DMS 273 (cell line): ENCODE data around the gene OOSP2.
"Not testable (repeated sequence)": the region's sequence is repeated elsewhere in the genome, so short reads cannot be mapped to it uniquely, and the experiment has no call there.

Experiments used
- DNase-seq: peaks from one replicate; lab custom pipeline; 2025; ENCODE audit not compliant: unreplicated experiment; lab: John Stamatoyannopoulos, UW

Gene OOSP2, protein sequence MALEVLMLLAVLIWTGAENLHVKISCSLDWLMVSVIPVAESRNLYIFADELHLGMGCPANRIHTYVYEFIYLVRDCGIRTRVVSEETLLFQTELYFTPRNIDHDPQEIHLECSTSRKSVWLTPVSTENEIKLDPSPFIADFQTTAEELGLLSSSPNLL

DNA sequence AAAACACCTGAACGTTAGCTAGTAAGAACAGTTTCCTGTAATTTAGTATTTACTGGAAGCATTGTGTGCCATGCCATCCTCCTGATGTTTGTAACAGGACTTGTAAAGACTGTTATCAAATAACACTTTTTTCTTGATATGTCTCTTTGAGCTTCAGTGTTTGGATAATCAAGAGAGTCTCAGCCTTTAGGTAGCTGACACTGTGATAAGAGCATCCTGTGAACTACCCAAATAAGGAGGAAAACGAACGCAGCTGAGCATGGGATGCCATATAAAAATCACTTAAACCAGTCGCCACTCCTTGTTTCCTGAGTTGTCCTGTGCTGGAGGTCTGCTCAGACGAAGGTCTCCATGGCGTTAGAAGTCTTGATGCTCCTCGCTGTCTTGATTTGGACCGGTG is at the start of gene OOSP2:
Gene OOSP2 (plus strand): TSS at position 301 of the 400 bp plus-strand sequence. CDS start 51 bp downstream, at position 352.
- DNase-seq, result no peak

DNA sequence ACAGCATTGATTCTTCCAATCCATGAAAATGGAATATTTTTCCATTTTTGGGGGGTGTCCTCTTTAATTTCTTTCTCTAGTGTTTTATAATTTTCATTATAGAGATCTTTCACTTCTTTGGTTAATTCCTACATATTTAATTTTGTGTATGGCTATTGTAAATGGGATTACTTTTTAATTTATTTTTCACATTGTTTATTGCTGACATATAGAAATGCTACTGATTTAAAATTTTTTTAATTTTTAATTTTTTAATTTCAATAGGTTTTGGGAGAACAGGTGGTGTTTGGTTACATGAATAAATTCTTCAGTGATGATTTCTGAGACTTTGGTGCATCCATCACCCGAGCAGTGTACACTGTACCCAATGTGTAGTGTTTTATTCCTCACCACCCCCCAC is 49.8 kb upstream of the OOSP2 start:
- no peak for DNase-seq

DNA sequence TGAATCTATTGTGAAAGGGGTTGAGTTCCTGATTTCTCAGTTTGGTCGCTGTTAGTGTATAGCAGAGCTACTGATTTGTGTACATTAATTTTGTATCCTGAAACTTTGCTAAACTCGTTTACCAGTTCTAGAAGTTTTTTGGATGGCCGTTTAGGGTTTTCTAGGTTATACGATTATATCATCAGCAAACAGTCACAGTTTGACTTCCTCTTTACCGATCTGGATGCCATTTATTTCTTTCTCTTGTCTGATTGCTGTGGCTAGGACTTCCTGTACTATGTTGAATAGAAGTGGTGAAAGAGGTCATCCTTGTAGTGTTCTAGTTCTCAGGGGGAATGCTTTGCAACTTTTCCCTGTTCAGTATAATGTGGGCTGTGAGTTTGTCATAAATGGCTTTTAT is 47.8 kb upstream of the OOSP2 start:
- DNase-seq, result no peak

DNA sequence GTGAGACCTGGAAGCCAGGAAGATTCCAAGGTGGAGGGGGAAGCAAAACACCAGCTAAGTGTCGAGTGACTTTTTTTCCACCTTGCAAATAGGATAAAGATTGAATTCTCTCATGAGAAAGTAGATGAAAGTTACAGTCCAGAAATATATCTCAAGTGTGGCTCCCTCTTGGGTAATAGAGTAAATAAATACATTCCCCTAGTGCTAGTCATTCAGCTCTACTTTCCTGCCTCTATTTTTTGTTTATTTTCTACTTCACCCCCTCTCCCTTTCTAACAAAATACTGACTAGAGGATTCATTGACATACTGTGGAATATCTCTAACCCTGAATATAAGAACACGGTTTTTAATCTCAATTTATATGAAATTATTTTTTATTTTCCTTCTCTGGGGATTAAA is 42.4 kb upstream of the OOSP2 start:
- DNase-seq, result no peak

DNA sequence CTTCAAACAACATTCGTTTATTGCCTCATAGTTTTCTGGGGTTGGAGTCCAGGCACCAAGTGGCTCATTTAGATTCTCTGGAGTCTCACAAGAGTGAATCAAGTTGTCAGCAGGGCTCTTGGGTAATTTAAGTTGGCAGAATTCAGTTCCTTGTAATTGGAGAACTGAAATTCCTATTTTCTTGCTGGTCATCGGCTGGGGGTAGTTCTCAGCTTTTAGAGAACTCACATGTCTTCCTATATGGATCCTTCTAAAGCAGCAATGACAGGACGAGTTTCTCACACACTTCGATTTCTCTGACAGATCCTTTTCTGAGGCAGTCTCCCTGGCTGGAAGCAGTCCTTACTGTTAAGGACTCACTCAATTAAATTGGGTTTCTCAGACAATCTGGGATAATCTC is 40.5 kb upstream of the OOSP2 start:
- no peak for DNase-seq

DNA sequence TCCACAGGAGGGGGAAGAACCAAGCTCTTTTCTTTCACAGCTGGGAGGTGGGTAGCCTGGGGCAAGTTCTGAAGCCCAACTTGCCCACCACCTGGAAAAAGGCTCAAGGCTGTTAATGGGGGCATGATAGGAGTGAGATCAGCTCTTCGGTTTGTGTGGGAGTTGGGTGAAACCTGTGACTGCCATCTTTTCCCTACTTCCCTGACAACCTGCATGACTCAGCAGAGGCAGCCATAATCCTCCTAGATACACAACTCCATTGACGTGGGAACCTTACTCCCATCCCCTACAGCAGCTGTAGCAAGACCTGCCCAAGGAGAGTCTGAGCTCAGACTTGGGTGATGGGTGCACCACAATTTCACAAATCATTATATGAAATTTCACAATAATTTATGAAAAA is 36.5 kb upstream of the OOSP2 start:
- no peak for DNase-seq

DNA sequence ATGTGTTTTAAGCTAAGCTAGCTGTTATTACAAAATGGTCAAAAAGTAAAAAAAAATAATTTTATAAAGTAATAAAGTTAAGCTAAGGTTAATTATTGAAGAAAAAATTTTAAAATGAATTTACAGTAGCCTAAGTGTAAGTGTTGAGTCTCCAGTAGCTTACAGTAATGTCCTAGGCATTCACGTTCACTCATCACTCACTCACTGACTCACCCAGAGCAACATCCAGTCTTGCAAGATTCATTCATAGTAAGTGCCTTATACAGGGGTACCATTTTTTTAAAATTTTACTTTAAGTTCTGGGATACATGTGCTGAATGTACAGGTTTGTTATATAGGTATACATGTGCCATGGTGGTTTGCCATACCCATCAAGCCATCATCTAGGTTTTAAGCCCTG is 34.8 kb upstream of the OOSP2 start:
- DNase-seq, result no peak

DNA sequence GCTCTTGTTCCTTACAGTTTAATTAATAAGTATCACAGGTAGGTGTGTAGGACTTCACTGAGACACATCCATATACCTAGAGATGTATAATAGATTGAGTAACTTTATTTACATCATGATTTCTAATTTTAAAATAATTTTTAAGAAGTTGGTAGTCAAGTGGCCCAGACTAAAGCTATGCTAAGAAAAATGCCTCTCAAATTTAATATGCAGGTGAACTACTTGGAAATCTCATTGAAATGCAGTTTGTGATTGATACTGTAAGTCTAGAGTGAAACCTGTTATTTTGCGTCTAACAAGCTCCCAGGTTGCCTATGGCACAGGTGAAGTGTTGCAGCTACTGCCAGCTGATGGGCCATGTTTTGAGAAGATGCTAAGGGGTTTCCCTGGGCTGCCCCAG is 23.3 kb upstream of the OOSP2 start, which contains the start of gene OOSP4B:
Gene OOSP4B (plus strand): TSS at position 301 of the 400 bp plus-strand sequence.
- no peak for DNase-seq

DNA sequence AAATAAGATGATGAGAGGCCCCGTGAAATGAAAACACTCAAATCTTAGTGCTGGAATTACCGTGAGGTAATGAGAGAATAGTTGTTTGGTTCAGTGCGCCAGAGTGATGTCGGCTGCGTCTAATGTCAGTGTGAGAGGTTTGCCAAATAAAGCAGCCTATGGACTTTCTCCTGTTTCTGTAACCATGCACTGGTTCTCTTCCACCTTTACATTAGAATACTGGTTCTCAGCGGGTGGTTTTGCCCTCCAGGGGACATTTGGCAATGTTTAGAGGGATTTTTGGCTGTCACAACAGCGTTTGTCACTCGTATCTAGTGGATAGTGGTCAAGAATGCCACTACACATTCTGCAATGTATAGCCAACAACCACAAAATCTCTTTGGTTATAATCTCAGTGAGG is 22.2 kb upstream of the OOSP2 start:
- no peak for DNase-seq

DNA sequence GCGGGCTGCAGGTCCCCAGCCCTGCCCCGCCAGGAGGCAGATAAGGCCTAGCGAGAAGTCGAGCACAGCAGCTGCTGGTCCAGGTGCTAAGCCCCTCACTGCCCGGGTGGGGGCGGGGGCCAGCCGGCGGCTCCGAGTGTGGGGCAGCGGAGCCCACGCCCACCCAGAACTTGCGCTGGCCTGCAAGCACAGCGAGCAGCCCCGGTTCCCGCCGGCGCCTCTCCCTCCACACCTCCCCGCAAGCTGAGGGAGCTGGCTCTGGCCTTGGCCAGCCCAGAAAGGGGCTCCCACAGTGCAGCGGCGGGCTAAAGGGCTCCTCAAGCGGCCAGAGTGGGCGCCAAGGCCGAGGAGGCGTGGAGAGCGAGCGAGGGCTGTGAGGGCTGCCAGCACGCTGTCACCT is 19.8 kb upstream of the OOSP2 start:
- DNase-seq, result not testable (repeated sequence)

DNA sequence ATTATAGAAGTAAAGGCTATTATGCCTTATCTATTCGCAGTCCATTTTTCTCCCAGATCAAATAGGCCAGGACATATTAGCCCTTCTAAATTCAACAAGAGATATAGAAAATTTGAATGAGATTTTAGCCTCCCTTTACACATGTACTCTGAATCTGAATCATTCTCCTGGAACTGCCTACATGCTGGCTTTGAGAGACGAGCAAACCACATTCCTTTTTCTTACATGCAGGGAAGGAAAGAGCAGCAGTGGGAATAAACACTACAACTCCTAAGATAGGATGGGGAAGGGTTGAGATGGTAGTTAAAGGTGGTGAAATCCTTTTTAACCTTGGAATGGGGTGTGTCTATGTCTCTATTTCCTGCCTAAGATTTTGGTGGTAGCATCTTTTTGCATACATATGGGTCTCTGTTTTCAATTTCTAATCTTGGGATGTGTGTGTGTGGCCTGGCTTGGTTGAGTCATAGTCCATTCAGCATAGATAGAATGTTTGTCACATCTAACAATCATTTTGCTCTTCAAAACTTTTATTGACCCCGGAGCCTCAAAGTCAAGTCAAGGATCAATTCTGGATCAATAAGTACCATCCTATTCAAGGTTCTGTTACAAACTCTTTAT is 11.1 kb upstream of the OOSP2 start:
- no peak for DNase-seq

DNA sequence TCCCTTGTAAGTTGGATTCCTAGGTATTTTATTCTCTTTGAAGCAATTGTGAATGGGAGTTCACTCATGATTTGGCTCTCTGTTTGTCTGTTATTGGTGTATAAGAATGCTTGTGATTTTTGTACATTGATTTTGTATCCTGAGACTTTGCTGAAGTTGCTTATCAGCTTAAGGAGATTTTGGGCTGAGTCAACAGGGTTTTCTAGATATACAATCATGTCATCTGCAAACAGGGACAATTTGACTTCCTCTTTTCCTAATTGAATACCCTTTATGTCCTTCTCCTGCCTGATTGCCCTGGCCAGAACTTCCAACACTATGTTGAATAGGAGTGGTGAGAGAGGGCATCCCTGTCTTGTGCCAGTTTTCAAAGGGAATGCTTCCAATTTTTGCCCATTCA is 10.2 kb downstream of the OOSP2 start:
- not testable (repeated sequence) for DNase-seq

DNA sequence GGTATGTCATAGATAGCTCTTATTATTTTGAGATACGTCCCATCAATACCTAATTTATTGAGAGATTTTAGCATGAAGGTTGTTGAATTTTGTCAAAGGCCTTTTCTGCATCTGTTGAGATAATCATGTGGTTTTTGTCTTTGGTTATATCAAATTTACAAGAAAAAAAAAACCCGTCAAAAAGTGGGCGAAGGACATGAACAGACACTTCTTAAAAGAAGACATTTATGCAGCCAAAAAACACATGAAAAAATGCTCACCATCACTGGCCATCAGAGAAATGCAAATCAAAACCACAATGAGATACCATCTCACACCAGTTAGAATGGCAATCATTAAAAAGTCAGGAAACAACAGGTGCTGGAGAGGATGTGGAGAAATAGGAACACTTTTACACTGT is 10.6 kb downstream of the OOSP2 start:
- not testable (repeated sequence) for DNase-seq

DNA sequence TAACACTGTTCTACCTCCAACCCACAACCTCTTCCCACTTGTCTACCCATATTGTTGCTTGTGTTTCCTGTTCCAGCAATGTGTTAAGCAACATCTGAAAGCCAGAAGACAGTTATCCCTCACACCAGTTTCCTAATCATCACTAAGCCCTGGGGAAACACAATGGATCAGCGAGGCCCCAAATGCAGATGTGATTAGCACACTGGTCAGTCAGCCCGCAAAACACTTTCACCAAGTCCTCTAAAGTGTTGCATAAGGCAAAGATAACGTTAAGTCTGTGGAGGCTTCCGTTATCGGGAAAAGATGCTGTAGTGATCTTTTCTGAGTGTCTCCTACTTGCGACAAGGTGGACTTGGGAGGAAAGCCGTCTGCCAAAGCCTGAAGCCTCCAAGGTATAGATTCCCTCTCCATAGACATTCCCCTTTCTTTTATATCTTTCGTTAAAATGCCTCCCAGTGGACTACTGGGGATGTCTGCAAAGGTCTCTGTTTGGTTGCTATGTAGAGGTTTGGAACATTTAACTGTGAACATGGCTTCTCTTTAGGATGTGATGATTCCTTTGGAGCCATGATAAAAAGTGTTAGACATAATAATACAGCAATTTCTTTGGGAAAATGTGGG is 16.2 kb downstream of the OOSP2 start, which contains the start of gene MS4A3:
Gene MS4A3 (plus strand): TSS at position 317 of the 621 bp plus-strand sequence. CDS start 4,496 bp downstream, outside the sequence.
- no peak for DNase-seq

DNA sequence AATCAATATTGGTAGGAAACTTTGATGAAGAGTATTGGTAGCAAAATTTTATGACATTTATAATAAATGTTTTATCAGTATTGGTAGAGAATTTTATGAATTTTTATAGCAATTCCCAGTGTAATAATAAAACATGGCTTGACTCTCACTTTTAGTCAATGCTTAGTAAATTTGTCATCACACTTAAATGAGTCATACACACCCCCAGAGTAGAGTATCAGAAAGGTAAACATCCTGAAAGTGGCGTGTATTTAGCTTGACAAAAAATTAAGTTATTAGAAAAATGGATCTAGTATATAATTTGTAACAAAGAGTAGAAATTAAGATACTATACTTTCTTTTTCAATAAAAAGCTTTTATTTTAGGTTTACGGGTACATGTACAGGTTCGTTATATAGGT is 18.8 kb downstream of the OOSP2 start:
- DNase-seq, result no peak

DNA sequence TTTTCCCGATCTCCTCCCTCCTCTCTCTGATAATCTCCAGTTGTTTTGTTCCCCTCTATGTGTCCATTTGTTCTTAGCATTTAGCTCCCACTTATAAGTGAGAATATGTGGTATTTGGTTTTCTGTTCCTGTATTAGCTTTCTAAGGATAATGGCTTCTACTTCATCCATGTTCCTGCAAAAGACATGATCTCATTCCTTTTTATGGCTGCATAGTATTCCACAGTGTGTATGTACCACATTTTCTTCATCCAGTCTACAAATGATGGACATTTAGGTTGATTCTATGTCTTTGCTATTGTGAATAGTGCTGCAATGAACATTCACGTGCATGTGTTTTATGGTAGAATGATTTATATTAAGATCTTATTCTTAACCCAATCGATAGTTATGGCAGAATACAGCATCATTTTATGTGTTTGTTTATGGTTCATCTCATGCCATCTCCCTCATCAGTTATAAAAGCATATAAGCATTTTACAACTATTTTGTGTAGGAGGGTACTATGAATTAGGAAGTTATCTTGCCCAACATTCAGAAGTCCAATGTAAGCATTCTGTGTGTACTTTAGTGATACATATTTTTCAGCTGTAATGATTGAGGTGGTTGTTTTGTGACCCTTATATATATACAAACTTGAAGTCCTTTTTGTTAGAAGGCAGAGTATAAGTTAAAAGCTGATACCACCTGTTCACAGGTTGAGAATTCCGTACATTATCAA is 19.5 kb downstream of the OOSP2 start:
- DNase-seq, result no peak

DNA sequence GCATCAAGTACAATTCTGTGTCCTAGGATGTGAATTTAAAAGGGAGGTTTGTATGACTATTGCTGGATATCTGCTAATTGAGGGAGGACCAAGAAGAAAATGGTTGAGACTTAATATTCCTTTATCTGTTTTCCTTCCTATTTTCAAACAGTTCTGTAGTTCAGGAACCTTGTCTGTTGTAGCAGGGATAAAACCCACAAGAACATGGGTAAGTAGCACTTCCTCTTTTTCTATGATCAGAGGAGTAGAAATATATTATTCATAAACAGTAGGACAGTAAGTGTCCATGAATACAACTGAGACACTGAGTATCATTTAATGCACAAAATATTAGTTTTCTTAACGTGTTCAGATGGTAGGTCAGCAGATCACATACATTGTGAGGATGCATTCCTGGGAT is 23.9 kb downstream of the OOSP2 start:
- no peak for DNase-seq

DNA sequence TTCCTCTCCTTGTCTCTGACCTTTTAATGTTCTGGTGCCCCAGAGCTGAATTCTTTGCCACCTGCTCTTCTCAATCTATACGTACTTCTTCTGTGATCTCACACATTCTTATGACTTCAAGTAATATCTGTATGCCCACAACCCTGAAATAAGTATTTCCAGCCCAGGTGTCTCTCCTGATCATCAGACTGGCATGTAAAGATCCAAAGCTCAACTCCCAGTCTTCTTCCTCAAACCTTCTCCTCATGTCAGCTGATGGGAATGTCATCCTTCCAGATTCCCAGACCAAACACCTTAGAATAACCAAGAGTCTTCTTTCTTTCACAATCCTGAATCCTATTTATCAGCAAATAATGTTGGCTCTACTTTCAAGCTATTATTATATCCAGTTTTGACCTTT is 25.6 kb downstream of the OOSP2 start:
- no peak for DNase-seq

DNA sequence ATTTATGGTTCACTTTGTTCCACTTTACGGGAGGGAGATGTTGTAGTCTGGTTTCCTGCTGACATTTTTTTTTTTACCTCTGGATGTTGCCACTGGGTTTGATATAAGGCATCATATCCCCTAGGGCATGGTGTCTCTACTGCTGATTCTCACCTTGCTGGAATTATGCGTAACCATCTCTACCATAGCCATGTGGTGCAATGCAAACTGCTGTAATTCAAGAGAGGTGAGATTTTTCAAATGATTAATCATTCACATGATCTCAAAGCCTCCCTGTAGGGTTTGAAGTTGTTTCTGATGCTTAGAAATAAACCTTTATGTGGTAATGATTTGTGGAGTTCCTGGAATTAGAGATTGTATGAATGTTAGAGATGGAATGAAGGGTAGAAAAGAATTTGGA is 29.2 kb downstream of the OOSP2 start:
- no peak for DNase-seq

DNA sequence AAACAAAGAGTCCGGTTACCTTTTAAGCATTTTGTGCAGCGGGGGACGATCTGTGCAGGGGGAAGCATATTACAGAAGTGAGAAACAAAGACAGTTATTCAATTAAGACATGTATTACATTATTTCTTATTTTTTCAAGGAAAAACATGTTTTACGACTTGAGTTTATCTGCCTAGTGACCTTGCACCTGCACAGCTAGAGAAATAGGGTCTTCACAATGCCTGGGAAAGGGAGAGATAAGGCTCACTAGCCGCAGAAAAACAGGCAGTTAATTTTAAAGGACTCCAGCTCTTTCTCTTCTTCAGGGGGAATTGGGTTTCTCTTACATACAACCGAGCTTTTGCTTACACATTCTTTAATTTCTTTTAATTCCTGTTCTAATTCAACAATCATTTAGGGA is 31.4 kb downstream of the OOSP2 start:
- not testable (repeated sequence) for DNase-seq

DNA sequence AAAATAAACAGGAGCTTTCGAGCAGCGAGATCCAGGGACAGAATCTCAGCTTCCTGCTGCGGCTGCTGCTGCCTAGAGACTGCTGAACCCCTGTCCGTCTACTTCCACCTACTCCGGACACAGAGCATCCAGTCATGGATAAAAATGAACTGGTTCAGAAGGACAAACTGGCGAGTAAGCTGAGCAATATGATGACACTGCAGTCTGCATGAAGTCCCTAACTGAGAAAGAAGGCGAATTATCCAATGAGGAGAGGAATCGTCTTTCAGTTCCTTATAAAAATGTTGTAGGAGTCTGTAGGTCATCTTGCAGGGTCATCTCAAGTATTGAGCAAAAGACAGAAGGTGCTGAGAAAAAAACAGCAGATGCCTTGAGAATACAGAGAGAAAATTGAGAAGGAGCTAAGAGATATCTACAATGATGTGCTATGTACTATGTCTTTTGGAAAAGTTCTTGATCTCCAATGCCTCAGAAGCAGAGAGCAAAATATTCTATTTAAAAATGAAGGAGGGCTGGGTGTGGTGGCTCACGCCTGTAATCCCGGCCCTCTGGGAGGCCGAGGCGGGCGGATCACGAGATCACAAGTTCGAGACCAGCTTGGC is 37.1 kb downstream of the OOSP2 start:
- no peak for DNase-seq
